GM23338 (cell line): ENCODE measurements around the gene TP73. TPM values are rescaled to one million over a fixed set of nuclear protein-coding genes. Genes with fewer than 3 reads are reported as not detected.
"Not testable (repeated sequence)": the region's sequence is repeated elsewhere in the genome, so short reads cannot be mapped to it uniquely, and the experiment has no call there.

ENCODE experiments used
- ATAC-seq: fragments of 200-7000 bp; cut with Tn5 transposase; 3 replicates; pipeline ENCODE4 v1.9.1; 2020
- DNase-seq: peaks from one replicate; pipeline ENCODE4 v3.0.0-alpha.2; 2015; ENCODE audit warnings: low spot score
- H2AFZ ChIP-seq: fragments of 200-600 bp; sonication (generic); 2 replicates; pipeline ENCODE4 v1.8.0; 2016; ENCODE audit warnings: antibody characterized with exemption, mild to moderate bottlenecking, moderate library complexity
- H3F3A ChIP-seq: fragments of 200-600 bp; sonication (generic); replicated peaks from 2 replicates; pipeline ENCODE4 v1.8.0; 2017; ENCODE audit warnings: antibody characterized with exemption, mixed run types, low read depth
- H3K27ac ChIP-seq: fragments of 200-600 bp; sonication (generic); 2 replicates; pipeline ENCODE4 v1.6.1; 2016; ENCODE audit warnings: low read depth
- H3K27me3 ChIP-seq: fragments of 200-600 bp; sonication (generic); 2 replicates; pipeline ENCODE4 v1.8.0; 2016; ENCODE audit warnings: mild to moderate bottlenecking, mixed run types, moderate library complexity; ENCODE audit not compliant: insufficient read depth
- H3K36me3 ChIP-seq: fragments of 200-600 bp; sonication (generic); 2 replicates; pipeline ENCODE4 v1.8.0; 2016; ENCODE audit warnings: mild to moderate bottlenecking; ENCODE audit not compliant: insufficient read depth
- H3K4me1 ChIP-seq: fragments of 200-600 bp; sonication (generic); 2 replicates; pipeline ENCODE4 v1.8.0; 2016; ENCODE audit warnings: mild to moderate bottlenecking, moderate library complexity; ENCODE audit not compliant: insufficient read depth
- H3K4me2 ChIP-seq: fragments of 200-600 bp; sonication (generic); 2 replicates; pipeline ENCODE4 v1.7.1; 2017; ENCODE audit warnings: mixed run types
- H3K4me3 ChIP-seq: fragments of 200-600 bp; sonication (generic); 2 replicates; pipeline ENCODE4 v1.6.1; 2016; ENCODE audit warnings: mixed run types
- H3K79me2 ChIP-seq: fragments of 200-600 bp; sonication (generic); replicated peaks from 2 replicates; pipeline ENCODE4 v1.8.0; 2017; ENCODE audit warnings: mild to moderate bottlenecking; ENCODE audit not compliant: insufficient read depth
- H3K9me2 ChIP-seq: fragments of 200-600 bp; sonication (generic); 2 replicates; pipeline ENCODE4 v1.8.0; 2017; ENCODE audit not compliant: insufficient read depth
- H4K20me1 ChIP-seq: fragments of 200-600 bp; sonication (generic); replicated peaks from 2 replicates; pipeline ENCODE4 v1.8.0; 2017; ENCODE audit warnings: mild to moderate bottlenecking; ENCODE audit not compliant: insufficient read depth
- H3K27ac Mint-ChIP-seq: 2 replicates; pipeline ENCODE4 v1.8.0; 2020; ENCODE audit warnings: inconsistent platforms, mild to moderate bottlenecking, moderate library complexity, mixed read lengths
- H3K27me3 Mint-ChIP-seq: 3 replicates; pipeline ENCODE4 v1.8.0; 2022; ENCODE audit warnings: low read depth, mild to moderate bottlenecking, moderate library complexity, mixed read lengths, inconsistent platforms; ENCODE audit not compliant: insufficient read depth, poor library complexity
- H3K36me3 Mint-ChIP-seq: 3 replicates; pipeline ENCODE4 v1.8.0; 2021; ENCODE audit warnings: low read depth, mild to moderate bottlenecking, inconsistent platforms, moderate library complexity, mixed read lengths
- H3K4me1 Mint-ChIP-seq: 3 replicates; pipeline ENCODE4 v1.8.0; 2020; ENCODE audit warnings: mild to moderate bottlenecking, inconsistent platforms, mixed read lengths
- H3K4me3 Mint-ChIP-seq: 3 replicates; pipeline ENCODE4 v1.8.0; 2021; ENCODE audit warnings: moderate library complexity, mild to moderate bottlenecking, inconsistent platforms, mixed read lengths
- H3K9me3 Mint-ChIP-seq: 3 replicates; pipeline ENCODE4 v1.8.0; 2020; ENCODE audit warnings: moderate library complexity, mild to moderate bottlenecking, inconsistent platforms, mixed read lengths
- CREB1 ChIP-seq: fragments of 250-450 bp; sonication (Bioruptor Pico); IDR thresholded peaks from 2 replicates; pipeline ENCODE4 v1.5.0; 2020; ENCODE audit warnings: low read depth, mild to moderate bottlenecking, moderate library complexity
- ETS1 ChIP-seq: IDR thresholded peaks from 2 replicates; pipeline ENCODE4 v1.6.1; 2016; ENCODE audit warnings: antibody characterized with exemption
- EZH2 ChIP-seq: fragments of 200-600 bp; sonication (generic); IDR thresholded peaks from one replicate; pipeline ENCODE4 v1.8.0; 2017; ENCODE audit warnings: antibody characterized with exemption, mild to moderate bottlenecking, low read depth; ENCODE audit not compliant: unreplicated experiment
- EZH2phosphoT487 ChIP-seq: fragments of 200-600 bp; sonication (generic); IDR thresholded peaks from one replicate; pipeline ENCODE4 v1.8.1; 2018; ENCODE audit warnings: antibody characterized with exemption; ENCODE audit not compliant: unreplicated experiment
- JUNB ChIP-seq: IDR thresholded peaks from one replicate; pipeline ENCODE4 v1.6.1; 2016; ENCODE audit warnings: antibody characterized with exemption; ENCODE audit not compliant: unreplicated experiment
- NANOG ChIP-seq: IDR thresholded peaks from 2 replicates; pipeline ENCODE4 v1.6.1; 2016; ENCODE audit warnings: antibody characterized with exemption, borderline replicate concordance
- POLR2AphosphoS5 ChIP-seq: IDR thresholded peaks from 2 replicates; pipeline ENCODE4 v1.6.1; 2016; ENCODE audit warnings: antibody characterized with exemption, low read depth
- ZNF114 ChIP-seq: fragments of 250-450 bp; sonication (Bioruptor Pico); IDR thresholded peaks from 2 replicates; pipeline ENCODE4 v1.5.0; 2020; ENCODE audit warnings: mild to moderate bottlenecking, moderate library complexity
- polyA plus RNA-seq: library from polyadenylated mRNA; unstranded; fragments of >200 nt; fragmentation: Nextera tagmentation; extraction: Ambion mirVana; gene quantifications from 2 replicates; pipeline ENCODE4 v1.2.1, GENCODE V29; 2016
- total RNA-seq: library from RNA; depleted of rRNA; stranded (reverse); fragments of >200 nt; shearing (Covaris generic); gene quantifications from 2 replicates; pipeline ENCODE4 v1.2.3, GENCODE V29; 2014
- TF ChIP-seq, protein P1 (sequence below): IDR thresholded peaks from one replicate; pipeline ENCODE4 v1.6.1; 2018; ENCODE audit warnings: antibody characterized with exemption; ENCODE audit not compliant: unreplicated experiment
- TF ChIP-seq, protein P2 (sequence below), 2 experiments: fragments of 200-600 bp in 1 of 2; sonication (generic) in 1 of 2; conservative IDR thresholded peaks; 2 replicates each; pipeline versions ENCODE4 v1.5.1 to v1.6.1; 2016 to 2017; ENCODE audit warnings: antibody characterized with exemption in 2 of 2, low read depth in 2 of 2, mild to moderate bottlenecking in 2 of 2, moderate library complexity in 1 of 2

TP73 gene
- total and polyA plus RNA-seq, 2 experiments from 2014 or later, result 1.4 to 3.4 TPM

GRCh38 chr1:3722846-3723245 lies 70.5 kb downstream of the TP73 start (continued):
- TF ChIP-seq, protein P1, sequence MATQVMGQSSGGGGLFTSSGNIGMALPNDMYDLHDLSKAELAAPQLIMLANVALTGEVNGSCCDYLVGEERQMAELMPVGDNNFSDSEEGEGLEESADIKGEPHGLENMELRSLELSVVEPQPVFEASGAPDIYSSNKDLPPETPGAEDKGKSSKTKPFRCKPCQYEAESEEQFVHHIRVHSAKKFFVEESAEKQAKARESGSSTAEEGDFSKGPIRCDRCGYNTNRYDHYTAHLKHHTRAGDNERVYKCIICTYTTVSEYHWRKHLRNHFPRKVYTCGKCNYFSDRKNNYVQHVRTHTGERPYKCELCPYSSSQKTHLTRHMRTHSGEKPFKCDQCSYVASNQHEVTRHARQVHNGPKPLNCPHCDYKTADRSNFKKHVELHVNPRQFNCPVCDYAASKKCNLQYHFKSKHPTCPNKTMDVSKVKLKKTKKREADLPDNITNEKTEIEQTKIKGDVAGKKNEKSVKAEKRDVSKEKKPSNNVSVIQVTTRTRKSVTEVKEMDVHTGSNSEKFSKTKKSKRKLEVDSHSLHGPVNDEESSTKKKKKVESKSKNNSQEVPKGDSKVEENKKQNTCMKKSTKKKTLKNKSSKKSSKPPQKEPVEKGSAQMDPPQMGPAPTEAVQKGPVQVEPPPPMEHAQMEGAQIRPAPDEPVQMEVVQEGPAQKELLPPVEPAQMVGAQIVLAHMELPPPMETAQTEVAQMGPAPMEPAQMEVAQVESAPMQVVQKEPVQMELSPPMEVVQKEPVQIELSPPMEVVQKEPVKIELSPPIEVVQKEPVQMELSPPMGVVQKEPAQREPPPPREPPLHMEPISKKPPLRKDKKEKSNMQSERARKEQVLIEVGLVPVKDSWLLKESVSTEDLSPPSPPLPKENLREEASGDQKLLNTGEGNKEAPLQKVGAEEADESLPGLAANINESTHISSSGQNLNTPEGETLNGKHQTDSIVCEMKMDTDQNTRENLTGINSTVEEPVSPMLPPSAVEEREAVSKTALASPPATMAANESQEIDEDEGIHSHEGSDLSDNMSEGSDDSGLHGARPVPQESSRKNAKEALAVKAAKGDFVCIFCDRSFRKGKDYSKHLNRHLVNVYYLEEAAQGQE, result no peak
- no peak for TF ChIP-seq ETS1
- no peak for TF ChIP-seq POLR2AphosphoS5
- no peak for TF ChIP-seq NANOG

DNA sequence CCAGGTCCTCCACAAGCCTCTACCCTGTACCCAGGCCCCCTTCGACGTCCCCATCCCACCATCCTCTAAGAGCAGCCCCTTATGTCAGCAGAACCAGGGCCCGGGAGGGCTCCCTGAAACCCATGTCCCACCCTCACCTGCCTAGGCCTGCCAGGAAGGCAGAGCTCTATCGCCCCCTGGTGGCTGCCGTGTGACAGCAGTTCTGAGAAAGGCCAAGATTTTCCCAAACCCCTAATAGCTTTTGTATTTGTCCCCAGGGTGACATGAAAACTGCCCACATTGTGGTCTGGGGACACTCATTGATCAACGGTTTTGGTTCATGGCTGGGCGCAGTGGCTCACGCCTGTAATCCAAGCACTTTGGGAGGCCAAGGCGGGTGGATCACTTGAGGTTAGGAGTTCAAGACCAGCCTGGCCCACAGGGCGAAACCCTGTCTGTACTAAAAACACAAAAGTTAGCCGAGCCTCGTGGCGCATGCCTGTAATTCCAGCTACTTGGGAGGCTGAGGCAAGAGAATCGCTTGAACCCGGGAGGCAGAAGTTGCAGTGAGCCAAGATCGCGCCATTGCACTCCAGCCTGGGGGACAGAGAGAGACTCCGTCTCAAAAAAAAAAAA lies 72.2 kb downstream of the TP73 start:
- H3K4me1 Mint-ChIP-seq, H2AFZ ChIP-seq, H3K27me3 ChIP-seq, H3F3A ChIP-seq, H3K4me1 ChIP-seq, H3K4me3 Mint-ChIP-seq, H3K27ac Mint-ChIP-seq, H3K9me3 Mint-ChIP-seq, H3K4me2 ChIP-seq, H3K36me3 ChIP-seq, H3K79me2 ChIP-seq, H3K4me3 ChIP-seq, H3K27ac ChIP-seq, H3K9me2 ChIP-seq, H4K20me1 ChIP-seq, H3K36me3 Mint-ChIP-seq: not testable (repeated sequence)
- peak; percentile 76 for ATAC-seq
- peak; percentile 93 for DNase-seq
- peaks cover 10% of the 10 kb centered on the region for H3K27me3 Mint-ChIP-seq
- TF ChIP-seq, protein P2, sequence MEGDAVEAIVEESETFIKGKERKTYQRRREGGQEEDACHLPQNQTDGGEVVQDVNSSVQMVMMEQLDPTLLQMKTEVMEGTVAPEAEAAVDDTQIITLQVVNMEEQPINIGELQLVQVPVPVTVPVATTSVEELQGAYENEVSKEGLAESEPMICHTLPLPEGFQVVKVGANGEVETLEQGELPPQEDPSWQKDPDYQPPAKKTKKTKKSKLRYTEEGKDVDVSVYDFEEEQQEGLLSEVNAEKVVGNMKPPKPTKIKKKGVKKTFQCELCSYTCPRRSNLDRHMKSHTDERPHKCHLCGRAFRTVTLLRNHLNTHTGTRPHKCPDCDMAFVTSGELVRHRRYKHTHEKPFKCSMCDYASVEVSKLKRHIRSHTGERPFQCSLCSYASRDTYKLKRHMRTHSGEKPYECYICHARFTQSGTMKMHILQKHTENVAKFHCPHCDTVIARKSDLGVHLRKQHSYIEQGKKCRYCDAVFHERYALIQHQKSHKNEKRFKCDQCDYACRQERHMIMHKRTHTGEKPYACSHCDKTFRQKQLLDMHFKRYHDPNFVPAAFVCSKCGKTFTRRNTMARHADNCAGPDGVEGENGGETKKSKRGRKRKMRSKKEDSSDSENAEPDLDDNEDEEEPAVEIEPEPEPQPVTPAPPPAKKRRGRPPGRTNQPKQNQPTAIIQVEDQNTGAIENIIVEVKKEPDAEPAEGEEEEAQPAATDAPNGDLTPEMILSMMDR (conservative IDR thresholded peaks at IDR 0.05; ENCODE audit: low read depth in 2 of 2), result peak; percentile 97 to 99

DNA sequence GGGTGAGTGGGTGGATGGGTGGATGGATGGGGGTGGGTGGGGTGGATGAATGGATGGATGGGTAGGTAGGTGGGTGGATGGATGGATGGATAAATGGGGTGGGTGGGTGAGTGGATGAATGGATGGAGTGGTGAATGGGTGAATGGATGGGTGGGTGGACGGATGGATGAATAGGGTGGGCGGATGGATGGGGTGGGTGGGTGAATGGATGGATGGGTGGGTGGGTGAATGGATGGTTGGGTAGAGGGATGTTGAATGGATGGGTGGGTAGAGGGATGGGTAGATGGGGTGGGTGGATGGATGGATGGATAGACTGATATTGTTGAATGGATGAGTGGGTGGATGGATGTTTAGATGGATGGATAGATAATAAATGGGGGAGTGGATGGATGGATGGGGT lies 73.0 kb downstream of the TP73 start:
- no peaks in the 10 kb centered on the region for H4K20me1 ChIP-seq
- H3K4me1 ChIP-seq, result no peaks in the 10 kb centered on the region
- Mint-ChIP-seq H3K4me1 (peaks cover 4% of the 10 kb centered on the region), H3K27ac (no peak overlapping the region), H3K4me3 (no peak overlapping the region), H3K9me3 (0 out of 3 replicates have a peak, but pooled peaks cover 2% of the 10 kb centered on the region), H3K27me3 (peaks cover 10% of the 10 kb centered on the region), H3K36me3 (no peaks in the 10 kb centered on the region)
- no peak overlapping the region for H2AFZ ChIP-seq
- no peak overlapping the region for H3K27ac ChIP-seq
- no peaks in the 10 kb centered on the region for H3F3A ChIP-seq
- ATAC-seq (no peak), DNase-seq (no peak)
- H3K36me3 ChIP-seq, result no peaks in the 10 kb centered on the region
- H3K27me3 ChIP-seq, result no peaks in the 10 kb centered on the region
- H3K9me2 ChIP-seq, result no peaks in the 10 kb centered on the region
- H3K4me2 ChIP-seq, result no peak overlapping the region
- H3K4me3 ChIP-seq, result no peak overlapping the region
- no peaks in the 10 kb centered on the region for H3K79me2 ChIP-seq
- TF ChIP-seq ZNF114 (CRISPR knock-in tag), result no peak
- TF ChIP-seq, protein P1, result no peak
- no peak for TF ChIP-seq JUNB
- no peak for TF ChIP-seq NANOG
- no peak for TF ChIP-seq POLR2AphosphoS5
- TF ChIP-seq EZH2, result no peak
- TF ChIP-seq EZH2phosphoT487, result no peak
- TF ChIP-seq CREB1 (CRISPR knock-in tag), result no peak
